GM21390 (cell line): ENCODE results near the gene DCUN1D2.

Experiments
- ATAC-seq: cut with Tn5 transposase; IDR thresholded peaks from one replicate; pipeline ENCODE4 v1.9.1; 2021; ENCODE audit not compliant: unreplicated experiment

The DCUN1D2 gene

DNA sequence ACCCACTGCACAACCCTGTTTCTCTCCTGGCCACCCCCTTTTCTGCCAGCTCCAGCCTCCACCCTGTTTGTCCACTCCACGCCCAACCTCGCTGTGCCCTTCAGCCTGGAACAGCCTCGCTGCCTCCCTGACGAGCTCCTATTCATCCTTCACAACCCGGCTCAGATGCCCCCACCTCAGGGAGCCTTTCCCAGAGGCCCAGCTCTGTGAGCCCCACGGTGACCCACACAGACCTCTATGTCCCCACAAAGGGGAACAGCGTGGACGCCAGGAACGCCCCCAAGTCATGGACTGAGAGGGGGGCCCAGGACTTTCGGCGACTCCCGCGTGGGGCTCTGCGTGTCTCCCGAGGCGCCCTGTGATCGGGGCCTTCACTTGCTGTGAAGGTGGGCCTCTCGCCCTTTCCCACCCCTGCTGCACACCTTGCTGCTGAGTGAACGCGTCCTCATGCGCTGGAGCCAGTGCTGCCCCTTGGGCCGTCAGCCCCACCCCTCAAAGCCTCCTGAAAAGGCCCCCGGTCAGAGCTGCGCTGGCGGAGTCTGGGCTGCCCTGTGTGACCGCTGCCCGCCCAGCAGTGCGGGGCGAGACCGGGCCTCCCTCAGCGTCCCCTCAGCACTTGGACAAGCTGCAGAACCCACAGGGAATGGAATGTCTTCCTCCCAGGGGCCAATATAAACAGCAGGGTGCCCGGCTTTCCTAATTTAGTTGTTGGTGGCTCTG, 77.2 kb downstream of the DCUN1D2 start:
- ATAC-seq, result no peak

DNA sequence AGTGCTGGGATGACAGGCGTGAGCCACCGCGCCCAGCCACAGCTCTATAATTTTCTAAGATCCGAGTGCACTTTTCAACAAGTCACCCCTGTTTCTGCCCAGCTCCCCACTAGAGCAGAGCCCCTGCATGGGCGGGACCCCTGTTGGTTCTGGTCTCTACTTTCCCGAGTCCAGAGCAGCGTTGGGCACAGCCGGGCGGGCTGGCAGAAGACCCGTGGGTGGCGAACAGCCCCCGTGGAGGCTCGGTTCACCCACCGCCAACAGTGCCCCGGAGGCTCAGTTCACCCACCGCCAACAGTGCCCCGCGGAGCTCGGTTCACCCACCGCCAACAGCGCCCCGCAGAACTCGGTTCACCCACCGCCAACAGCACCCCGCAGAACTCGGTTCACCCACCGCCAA, 78.1 kb downstream of the DCUN1D2 start:
- ATAC-seq, result no peak

DNA sequence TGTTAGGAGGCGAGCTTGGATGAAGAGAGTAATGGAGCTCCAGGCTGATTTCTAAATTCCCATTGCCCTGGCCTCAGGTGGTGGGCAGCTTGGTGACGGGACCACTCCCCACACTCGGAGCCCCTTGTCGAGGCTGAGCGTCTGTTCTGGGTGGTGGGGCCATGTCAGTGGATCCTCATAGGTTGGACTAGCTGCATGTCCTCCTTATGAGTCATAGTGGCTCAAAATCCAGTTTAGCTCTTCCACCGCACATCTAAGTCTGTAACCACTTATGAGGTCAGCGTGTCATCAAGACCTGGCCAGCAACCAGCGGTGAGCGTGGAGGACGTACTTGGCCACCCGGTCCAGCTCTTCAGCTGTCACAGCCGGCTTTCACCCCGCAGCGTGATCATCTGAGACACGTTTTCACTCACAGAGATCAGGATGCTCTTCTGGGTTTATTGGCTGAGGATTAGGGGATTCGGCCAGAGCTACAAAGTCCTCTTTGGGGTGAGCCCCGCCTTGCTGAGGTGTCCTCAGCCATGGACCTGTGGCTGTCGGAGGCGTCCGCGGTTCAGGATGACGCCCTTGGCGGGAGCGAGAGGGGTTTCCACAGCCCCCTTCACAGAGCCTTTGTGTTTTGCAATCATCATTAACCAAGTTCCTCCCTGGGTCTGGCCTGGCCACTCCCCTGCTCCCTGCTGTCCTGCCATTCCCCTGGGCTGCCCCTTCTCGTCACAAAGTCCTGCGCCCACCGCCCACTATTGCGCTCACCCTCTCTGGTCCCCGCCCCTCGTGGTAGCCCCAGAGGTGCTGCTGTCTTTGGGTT, 79.1 kb downstream of the DCUN1D2 start:
- no peak for ATAC-seq

DNA sequence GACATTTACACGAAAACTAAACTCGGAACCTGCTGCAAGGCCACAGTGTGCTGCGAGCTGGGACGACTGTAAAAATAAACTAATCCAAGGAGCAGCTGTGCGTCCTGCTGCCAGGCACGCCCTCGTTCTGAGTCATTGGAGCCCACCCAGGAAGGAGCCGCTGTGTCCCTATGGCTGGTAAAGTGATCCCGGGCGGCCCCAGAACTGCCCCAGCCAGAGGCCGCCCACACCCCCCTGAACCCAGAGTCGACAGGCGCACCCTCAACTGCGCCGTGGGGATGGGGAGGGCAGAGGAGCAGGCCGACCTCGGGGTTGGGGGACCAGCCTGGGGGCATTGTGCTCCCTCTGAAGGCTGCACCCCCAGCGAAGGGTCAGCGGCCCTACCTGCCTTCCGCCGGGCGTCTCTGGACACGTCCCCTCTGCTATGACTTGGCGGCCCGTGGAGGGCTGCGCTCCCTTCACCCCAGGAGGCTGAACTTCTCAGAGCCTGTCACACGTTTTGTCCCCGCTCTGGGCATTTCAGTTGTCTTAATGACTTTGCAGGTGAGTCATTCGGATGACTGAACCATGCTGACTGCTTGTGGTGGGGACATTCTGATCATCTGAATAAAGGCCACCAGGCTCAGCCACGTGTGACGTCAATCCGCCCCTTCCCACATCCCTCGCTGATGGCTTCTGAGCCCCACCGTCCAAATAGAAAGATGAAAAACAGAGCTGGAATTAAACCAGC, 79.9 kb downstream of the DCUN1D2 start:
- ATAC-seq, result no peak

DNA sequence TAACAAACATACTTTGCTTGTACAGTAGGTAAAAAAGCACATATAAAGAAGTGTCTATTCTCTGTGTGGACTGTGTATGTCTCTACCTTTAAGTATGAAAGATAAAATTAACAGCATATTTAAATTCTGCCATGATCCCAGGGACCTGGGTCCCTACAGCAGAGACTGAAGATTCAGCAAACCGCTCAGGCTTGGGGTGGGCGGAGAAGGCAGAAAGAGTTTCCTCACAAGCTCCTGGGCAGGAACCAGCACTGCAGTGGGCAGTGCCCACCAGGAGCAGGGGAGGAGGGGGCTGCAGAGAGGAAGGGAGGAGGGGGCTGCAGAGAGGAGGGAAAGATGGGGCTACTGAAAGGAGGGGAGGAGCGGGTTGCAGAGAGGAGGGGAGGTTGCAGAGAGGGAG, 81.9 kb downstream of the DCUN1D2 start:
- no peak for ATAC-seq

DNA sequence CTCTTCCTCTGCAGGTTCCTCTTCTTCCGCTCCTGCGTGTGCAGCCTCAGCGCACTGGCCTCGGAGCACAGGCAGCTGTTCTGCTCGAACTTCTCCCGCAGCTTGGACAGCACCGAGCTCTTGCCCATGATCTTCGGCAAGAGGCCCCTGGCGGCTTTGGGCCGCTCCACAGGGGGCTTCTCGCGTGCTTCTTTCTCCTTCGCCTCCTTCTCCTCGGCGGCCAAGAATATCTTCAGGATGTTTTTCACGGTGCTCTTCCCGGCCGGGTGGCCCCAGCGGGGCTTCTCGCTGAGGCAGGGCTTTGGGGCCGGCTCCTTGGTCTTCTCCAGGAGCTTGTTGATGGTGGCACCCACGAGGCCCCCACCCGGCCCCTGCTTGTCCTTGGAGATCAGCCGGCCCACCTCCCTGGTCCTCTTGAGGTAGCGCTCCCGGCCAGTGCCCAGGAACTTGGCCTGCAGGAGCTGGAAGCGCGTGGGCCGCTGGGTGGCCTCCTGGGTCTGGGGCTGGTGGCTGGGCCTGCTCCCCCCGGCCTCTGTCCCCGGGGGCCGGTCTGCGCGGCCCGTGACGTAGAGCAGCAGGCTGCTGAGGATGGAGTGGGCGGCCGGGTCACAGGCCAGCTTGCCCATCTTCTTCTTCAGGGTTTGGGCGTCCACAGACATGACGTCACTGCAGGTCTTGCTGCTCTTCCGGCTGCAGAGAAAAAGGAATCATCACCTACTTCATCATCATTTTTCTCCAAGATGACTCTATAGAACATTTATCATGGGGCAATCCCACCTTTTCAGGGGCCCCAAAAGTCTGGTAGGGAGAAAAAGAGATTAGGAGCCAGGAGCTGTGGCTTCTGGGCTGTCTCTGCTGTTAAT, 82.7 kb downstream of the DCUN1D2 start:
- ATAC-seq, result no peak

GRCh38 chr13:113407103-113407530, 83.4 kb downstream of the DCUN1D2 start:
- no peak for ATAC-seq

- ATAC-seq, result no peak
Observed at GRCh38 chr13:113406321-113407102, 84.0 kb downstream of the DCUN1D2 start.
